Measurements from ENCODE around the gene OTOG.

OTOG gene

DNA sequence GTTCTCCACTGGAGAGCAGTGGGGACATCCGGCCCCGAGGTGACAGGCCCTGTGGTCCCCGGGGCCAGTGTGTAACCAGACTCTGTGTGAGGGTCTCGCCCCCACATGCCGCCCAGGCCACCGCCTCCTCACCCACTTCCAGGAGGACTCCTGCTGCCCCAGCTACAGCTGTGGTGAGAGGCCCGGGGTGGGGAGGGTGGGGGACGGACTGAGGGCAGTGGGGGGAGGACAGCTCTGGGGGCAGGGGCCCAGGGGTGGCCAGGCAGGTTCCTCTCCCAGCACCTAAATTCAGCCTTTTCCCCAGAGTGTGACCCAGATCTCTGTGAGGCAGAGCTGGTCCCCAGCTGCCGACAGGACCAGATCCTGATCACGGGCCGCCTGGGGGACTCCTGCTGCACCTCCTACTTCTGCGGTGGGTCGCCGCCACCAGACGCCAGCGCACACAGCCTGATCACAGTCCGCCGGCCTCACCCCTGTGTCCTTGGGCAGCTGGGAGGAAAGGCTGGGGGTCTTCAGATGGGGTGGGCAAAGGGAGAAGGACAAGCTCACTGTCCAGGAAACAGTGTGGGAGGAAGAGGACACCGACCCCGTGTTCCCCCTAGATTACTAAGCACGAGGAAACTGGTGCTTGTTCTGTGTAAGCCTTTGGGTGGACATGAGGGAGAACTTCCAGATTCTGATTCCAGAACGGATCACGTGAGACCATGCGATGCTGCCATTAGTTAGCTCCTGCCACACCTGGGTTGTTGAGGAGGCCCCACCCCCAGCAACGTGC, 87.9 kb downstream of the OTOG start:
- no peak for DNase-seq

DNA sequence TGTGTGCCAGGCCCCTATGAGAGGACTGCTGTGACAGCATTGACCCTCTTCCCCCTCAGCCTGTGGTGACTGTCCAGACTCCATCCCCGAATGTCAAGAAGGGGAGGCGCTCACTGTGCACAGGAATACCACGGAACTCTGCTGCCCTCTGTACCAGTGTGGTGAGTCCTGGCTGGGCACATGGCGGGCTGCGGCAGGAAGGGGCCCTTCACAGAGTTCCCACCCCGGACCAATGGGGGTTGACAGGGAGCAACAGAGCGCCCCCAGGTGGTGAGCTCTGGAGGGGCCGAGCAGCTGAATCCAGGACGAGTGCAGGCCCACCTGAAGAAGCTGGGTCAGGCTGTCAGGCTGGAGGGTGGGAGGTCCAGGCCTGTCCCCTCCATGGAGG, 88.5 kb downstream of the OTOG start:
- no peak for DNase-seq

DNA sequence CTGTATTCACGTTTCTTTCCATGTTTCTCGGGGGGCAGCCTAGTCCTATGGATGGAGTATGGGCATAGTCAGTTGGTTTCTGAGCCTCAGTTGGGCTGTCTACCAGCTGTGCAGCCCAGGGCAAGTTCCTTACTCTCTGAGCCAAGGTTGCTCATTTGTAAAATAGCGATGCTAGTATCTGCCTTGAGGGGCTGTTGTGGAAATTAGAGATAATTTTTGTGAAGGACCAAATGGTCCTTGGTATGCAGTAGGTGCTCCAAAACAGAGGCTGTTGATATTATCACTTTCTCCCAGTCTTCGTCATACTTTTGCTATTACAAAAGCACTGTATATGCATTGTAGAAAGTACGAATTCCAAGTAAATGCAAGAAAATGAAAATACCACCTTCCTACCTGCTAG, 89.7 kb downstream of the OTOG start:
- no peak for DNase-seq

DNA sequence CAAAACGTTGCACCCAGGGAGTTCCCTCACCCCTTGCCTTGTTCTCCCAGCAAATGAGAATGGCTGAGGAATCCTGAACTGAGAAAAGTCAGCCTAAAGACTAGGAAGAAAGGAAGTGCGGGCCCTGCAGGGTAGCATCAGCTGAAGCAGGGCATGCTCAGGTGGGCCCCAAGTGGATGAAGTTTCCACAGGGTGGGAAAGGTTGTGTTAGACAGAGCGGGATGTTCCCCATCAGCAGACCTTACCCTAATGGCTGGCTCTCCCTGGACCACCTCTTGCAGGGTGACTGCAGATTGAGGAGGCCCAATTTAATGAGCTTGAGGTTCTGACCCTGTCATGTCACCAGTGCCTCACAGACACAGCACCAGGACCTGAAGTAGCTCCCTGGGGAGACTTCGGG, 90.8 kb downstream of the OTOG start:
- no peak for DNase-seq

DNA sequence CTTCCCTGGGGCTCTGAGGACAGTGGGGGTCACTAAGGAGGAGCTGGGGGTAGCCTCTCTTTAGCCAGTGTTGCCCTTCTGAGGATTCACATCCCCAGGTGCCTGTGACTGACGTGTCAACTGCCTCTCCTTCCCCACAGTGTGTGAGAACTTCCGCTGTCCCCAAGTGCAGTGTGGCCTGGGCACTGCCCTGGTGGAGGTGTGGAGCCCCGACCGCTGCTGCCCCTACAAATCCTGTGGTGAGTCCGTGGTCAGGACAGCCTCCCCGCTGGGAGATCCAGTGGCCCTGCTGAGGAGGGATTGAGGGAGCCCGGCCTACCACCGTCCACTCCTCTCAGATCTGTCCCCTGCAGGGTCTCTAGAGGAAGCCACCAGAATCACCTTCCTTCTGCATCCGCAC, 91.3 kb downstream of the OTOG start:
- no peak for DNase-seq

DNA sequence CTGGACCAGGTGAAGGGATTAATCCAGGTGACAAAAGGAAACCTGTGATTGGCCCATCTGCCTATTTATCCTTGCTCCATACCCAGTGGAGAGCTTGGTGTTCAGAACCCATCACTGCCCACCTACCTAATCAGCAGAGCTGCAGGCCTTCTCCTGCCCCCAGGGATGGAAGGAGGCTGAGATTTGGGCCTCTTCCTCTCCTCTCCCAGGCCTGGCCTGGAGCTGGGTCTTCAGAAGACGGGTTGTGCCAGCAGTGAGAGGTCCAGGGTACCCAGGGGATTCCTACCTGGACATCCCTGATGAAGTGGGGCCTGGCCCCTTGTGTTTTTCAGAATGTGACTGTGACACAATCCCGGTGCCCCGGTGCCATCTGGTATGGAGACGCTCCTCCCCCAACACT, 92.0 kb downstream of the OTOG start:
- no peak for DNase-seq

DNA sequence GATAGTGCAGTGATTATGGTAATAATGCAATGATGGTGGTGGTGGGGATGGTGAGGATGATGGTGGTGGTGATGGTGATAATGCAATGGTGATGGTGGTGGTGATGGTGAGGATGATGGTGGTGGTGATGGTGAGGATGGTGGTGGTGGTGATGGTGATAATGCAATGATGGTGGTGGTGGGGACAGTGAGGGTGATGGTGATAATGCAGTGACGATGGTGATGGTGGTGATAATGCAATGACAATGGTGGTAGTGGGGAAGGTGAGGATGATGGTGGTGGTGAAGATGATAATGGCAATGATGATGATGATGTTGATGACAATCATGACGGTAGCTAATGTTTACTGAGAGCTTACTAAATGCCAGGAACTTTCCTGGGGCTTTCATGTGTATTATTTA, 92.7 kb downstream of the OTOG start:
- DNase-seq, result no peak

DNA sequence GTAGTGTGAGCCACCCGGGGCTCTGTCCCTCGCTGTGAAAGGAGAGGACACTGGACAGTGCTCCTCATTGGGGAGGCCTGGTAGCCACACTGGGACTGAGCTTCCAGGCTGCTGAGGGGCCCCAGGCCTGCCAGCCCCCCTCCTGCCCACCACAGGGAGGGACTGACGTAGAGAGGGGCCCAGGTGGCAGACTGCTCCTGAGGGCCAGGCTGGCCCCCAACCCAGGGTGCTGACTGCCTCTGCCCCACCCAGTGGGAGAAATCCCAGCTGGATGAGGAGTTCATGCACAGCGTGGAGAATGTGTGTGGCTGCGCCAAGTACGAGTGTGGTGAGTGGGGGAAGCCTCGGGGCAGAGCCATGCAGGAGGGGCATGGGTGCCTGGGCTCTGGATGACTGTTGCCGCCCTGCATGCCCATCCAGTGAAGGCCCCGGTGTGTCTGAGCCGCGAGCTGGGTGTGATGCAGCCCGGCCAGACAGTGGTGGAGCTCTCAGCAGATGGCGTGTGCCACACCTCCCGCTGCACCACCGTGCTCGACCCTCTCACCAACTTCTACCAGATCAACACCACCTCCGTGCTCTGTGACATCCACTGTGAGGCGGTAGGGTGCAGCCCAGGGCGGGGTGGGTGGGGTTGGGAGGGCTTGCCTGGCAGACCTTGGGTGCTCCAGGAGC, 93.6 kb downstream of the OTOG start:
- no peak for DNase-seq

DNA sequence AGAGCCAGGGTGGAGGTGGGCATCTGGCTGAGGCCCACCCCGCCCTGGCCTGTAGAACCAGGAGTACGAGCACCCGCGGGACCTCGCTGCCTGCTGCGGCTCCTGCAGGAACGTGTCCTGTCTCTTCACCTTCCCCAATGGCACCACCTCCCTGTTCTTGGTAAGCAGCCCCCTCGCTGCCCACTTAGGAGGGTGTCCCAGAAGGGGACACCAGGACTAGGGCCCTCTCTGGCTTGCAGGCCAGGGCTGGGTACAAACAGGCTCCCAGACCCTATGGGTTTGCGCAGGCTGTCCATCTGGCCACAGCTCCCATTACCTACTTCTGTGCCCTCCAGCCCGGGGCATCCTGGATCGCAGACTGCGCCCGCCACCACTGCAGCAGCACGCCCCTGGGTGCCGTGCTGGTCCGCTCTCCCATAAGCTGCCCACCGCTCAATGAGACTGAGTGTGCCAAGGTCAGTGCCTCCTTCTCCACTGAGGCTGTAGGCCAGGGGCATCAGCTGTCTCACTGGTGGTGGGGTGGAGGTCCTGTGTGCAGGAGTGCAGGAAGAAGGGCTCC, 94.8 kb downstream of the OTOG start:
- DNase-seq, result no peak

DNA sequence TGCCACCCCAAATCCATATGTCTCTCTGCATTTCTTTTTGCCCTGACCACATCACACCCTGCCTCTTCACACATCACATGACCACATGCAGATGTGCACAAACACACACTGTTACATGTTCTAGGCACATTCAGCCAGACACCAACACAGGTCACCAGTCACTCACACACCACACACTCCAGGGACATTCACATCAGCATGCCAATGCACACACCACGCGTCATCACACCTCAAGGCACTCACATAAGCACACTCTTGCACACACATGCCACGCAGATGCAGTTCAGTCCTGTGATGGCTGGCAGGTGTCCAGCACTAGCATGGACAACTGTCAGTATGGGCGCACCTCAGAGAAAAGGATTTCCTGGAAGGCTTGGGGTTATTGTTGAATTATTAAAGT, 95.3 kb downstream of the OTOG start:
- no peak for DNase-seq

DNA sequence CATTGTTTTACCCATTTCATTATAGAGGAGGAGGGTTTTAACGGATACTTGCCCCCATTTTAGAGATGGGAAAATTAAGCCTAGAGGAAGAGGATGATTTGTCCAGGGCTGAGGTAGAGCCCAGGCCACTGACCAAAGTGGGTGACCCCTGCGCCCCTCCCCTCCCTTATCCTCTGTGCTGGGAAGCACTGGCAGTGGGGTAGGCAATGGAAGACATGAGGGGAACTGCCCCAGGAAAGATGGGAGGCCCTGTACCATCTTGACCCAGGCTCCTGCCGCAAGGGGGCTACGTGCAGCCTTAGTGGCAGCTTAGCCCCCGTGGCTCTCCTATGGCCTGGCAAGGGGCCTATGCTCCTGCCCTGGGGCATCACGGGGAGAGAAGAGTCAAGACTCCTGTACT, 95.9 kb downstream of the OTOG start:
- DNase-seq, result no peak

DNA sequence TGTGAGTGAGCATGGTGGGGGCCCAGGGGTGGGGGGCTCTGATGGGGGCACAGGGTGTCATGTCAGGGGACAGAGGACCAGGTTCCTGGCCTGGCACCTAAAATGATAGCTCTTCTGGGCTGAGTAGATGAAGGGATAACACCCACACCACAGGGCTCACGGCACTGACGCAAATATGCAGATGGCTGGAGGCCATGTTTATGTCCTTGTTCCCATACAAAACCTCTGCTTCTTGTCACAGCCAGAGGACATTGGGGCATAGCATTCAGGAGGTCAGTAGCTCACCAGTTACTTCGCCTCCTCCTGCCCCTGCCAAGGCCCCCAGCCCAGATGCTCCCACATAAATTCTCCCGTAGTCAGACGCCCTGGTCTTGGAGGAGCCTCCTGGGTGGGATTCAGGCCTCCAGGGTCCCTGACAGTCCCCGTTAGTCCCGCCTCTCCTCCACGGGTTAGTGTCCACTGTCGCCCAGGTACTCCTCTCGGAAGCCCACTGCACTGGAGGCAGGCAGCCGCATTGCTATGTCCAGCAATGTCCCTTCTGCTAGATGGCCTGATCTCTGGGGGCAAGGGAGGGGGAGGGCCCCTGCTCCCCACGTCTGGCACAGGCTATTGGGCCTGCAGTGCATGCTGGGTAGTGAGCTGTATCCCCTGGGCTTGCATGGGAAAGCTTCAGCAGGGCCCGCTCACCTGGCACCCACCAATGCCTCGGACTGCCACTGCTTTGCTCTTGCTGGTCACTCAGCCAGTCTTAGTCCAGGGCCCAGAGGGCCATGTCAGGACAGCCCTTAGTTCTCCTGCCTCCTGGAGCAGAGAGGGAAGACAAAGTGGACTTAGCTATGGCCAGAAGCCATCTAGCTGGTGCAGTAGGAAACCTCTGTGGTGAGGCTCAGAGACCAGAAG, 96.7 kb downstream of the OTOG start:
- DNase-seq, result no peak

DNA sequence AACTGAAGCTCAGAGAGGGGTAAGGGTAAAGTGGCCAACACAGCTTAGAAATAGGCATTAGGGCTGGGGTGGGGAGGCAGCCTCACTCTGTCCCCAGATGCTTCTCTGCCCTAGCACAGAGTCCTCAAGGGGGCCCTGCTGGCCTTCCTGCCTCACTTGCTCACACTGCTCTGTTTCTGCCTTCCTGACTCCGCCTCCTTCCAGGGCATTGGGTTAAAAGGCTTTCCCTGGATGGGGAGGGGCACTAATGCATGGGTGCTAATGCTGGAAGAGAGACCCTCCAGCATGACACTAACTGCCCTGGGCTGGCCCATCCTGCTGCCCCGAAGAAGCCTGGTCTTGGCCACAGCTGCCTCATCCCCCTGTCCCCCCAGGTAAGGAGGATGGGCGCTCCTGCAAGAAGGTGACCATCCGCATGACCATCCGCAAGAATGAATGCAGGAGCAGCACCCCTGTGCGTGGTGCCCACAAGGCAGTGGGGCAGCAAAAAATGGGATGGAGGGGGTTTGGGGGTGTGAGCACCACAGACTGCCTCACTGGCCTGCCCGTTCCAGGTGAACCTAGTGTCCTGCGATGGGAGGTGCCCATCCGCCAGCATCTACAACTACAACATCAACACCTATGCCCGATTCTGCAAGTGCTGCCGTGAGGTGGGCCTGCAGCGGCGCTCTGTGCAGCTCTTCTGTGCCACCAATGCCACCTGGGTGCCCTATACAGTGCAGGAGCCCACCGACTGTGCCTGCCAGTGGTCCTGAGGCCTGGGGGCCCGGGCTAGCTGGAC, 98.3 kb downstream of the OTOG start:
- DNase-seq, result no peak

DNA sequence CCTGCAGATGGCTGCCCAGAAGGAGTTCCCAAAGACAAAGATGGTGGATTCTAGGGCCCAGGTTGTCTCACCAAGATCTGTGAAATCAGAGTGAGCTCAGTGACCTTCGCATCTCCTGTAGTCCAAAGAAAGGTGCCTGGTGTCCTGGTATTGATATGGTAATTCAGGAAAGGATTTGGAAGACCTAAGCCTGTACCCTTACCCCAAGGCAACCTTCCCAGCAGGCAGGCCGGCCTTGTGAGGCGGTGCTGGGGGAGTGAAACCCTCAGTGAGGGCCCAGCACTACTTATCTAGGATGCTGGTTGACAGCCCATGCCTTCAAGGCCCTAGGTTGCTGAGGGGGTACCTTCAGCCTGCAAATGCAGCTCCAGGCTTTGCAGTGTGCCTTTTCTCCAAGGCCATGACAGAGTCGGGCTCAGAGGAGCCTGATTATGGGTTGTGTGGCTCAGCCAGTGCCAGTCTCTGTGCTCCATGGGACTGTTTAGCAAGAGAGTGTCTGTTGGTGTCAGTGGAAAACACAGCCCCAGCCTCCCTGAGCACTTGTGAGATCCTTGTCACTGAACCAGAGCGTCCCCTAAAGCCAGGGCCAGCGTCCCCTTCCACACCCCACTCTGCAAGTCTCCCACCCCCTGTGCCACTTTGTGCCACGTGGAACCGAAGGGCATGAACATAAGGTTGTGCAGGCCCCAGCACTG, 99.5 kb downstream of the OTOG start:
- DNase-seq, result no peak

DNA sequence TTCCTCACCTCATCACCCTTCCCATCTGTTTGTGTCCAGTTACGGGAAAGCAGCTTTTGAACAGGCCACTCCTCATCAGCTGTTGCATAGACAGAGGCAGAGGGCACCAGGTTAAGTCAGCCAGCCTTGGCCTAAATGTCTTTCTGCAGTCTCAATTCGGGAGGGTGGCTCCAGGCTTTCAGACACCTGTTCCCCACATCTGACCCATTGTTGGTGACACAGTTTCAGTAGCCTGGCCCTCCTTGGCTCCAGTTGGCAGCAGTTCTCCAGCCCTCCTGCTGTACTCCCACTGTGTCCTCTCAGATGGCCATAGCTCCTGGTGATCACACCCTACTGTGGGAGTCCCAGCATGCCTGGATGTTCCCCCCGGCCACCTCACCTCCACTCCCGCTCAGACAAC, 101.5 kb downstream of the OTOG start:
- no peak for DNase-seq

DNA sequence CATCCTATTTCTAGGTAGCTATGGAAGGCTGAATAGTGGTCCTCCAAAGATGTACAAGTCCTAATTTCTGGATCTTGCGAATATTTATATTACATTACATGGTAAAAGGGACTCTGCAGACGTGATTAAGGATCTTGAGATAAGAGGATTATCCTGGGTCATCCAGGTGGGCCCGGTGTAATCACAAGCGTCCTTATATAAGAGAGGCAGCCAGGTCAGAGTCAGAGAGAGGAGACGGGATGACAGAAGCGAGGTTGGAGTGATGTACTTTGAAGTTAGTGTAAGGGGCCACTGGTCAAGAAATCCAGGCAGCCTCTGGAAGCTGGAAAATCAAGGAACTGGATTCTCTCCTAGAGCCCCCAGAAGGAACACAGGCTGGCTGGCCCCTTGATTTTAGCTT, 102.2 kb downstream of the OTOG start:
- no peak for DNase-seq

DNA sequence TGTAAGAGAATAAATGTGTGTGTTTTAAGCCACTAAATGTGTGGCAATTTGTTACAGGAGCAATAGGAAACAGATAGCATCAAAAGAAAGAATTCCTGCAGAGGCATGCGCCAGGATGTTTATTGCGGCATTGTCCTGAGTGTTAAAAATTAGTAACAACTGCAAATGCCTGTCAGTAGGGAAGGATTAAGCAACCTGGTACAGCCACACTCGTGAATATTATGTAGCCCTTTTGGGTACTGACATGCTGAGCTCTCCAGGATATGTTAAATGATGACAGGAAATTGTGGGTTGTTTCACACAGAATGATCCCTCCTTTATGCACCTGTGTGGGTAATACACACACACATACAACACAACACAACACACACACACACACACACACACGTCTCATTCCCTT, 102.6 kb downstream of the OTOG start:
- DNase-seq, result no peak

DNA sequence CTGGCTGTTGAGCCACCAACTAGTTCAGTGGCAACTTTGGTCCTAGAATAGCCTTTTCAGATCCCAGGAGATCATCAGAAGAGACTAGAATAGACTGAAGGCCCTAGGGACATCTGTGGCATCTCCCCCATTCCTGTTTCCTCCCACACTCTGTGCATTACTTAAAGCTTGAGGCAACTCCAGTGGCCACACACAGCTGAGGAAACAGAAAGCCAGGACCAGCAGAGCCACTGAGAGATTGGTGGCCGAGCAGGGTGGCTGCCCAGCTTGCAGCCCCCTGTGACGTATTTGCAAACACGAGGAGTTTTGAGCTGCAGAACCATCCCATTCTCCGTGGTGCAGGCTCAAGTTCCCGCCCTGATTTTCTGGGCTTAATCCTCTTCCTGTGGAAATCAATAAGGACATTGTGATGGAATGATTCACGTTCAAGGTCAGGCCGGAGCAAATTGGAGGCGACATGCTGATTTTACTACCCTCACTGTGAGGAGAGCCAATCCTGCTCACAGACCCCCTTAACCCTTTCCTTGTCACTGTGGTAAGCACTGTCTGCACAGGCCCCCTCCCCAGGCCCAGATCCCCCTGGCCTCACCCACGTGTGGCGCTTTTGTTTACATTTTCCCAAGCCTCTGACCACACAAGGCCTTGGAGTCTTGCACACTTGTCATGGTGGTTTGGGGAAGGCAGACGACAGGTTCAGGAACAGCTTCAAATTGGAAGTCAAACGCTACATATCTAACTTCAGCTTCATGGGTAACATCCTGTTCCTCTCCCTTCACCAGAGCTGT, 103.3 kb downstream of the OTOG start:
- DNase-seq, result no peak

DNA sequence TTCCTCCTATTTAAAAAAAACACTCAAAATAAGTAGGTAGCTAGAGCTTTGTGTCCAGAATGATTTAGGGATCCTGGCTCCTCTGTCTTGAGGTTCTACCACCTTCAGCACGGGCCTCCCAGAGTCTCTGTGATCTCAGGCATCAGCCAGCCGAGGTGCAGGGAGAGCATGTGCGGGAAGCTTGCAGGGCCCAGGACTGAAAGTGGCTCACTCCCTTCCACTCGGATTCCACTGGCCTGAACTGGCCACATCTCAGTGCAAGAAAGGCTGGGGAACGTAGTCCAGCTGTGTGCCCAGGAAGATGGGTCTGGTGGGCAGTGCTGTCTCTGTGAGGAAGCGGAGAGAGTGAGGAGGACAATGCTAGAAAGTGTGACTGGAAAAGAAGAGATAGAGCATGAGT, 104.0 kb downstream of the OTOG start:
- DNase-seq, result no peak

DNA sequence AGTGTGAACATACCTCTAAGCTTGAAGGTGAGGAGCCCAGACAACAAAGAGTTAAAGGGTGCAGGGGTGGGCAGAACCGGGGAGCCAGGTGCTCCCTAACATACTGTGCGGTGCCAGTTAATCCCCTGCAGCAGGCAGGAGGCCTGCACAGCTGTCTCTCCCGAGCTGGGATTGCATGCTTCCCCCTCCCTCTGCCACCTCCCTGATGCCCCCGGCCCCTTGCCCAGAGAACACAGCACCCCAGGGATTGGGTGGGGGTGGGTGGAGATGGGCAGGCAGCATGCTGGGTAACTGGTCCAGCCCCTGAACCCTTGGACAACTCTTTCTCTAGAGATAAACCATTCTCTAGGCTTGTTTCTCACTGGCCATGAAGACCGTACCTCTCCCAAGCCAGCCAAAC, 104.6 kb downstream of the OTOG start:
- no peak for DNase-seq

DNA sequence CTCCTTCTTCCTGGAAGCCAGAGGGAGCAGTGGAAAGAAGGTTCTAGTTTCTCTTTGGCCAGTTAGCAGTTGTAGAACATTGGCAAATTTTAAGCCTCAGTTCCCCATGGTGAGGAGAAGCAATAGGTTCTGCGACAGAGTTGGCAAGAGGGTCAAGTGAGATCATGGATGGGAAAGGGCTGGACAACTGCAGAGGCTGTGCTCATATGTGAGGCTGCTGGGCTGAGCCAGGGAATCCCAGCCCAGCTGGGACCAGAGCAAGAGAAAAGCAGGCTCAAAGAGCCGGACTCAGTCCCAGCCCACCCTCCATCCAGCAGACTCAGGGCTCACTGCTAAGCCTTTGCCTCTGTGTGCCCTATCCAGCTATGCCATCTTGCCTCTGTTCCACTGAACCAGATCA, 105.5 kb downstream of the OTOG start:
- no peak for DNase-seq

Data from kidney glomerular epithelial cell (primary cell).